Tibial artery (tissue), 4 donors: Measurements from ENCODE around the gene CISD1.
"Not testable (repeated sequence)": the region's sequence is repeated elsewhere in the genome, so short reads cannot be mapped to it uniquely, and the experiment has no call there.

ENCODE experiments used
- DNase-seq, 2 donors: peaks; one replicate each; pipeline ENCODE4 v3.0.0-alpha.2; 2019
- H3K27ac ChIP-seq, 2 donors: fragments of 200-600 bp; sonication (generic) in 1 of 2; 1 replicate in 1 of 2; 2 replicates in 1 of 2; pipeline ENCODE4 v1.5.1; 2018 to 2019; ENCODE audit warnings: mild to moderate bottlenecking in 1 of 2
- H3K27me3 ChIP-seq, 2 donors: fragments of 200-600 bp; sonication (generic) in 1 of 2; one replicate each; pipeline versions ENCODE4 v1.5.1 to v1.6.0; 2016 to 2019
- H3K36me3 ChIP-seq, 3 donors: fragments of 200-600 bp; sonication (generic) in 2 of 3; one replicate each; pipeline ENCODE4 v1.5.1; 2016 to 2019; ENCODE audit warnings: mild to moderate bottlenecking in 2 of 3
- H3K4me1 ChIP-seq, 4 donors: fragments of 200-600 bp; sonication (generic) in 2 of 4; 1 replicate in 3 of 4; 2 replicates in 1 of 4; pipeline ENCODE4 v1.5.1; 2016 to 2019
- H3K4me3 ChIP-seq, 2 donors: fragments of 200-600 bp; sonication (generic) in 1 of 2; 1 replicate in 1 of 2; 2 replicates in 1 of 2; pipeline ENCODE4 v1.5.1; 2018 to 2019; ENCODE audit warnings: mild to moderate bottlenecking in 2 of 2
- H3K9me3 ChIP-seq, 3 donors: fragments of 200-600 bp; sonication (generic) in 1 of 3; one replicate each; pipeline ENCODE4 v1.5.1; 2016 to 2019
- CTCF ChIP-seq, 2 experiments: fragments of 200-600 bp in 1 of 2; fragments of 450-650 bp in 1 of 2; IDR thresholded peaks; one replicate each; pipeline ENCODE4 v1.5.1; 2017 to 2019; ENCODE audit warnings: antibody characterized with exemption in 2 of 2, mild to moderate bottlenecking in 1 of 2, moderate library complexity in 1 of 2
- intact Hi-C: fragments of 100-400 bp; cut with DNase I; formaldehyde crosslinking; loops from one replicate; pipeline ENCODE4 v1.15.0; 2023; ENCODE audit warnings: low total_unique reads

The CISD1 gene

GRCh38 chr10:58268946-58269781 is at the start of gene CISD1:
TSS of gene CISD1 (plus strand) at chr10:58269162. CDS start at chr10:58269274, 112 bp downstream.
- Histone ChIP-seq H3K36me3 (no peaks in the 10 kb centered on the region), H3K9me3 (no peaks in the 10 kb centered on the region), H3K27ac (peak within 1 kb of the TSS; percentile 93 to 98), H3K4me1 (peaks cover 0 to 33% (median 9%) of the 10 kb centered on the region in 4 donors), H3K4me3 (peak within 1 kb of the TSS; percentile 84 to 86), H3K27me3 (no peaks in the 10 kb centered on the region)
- intact Hi-C loops, result no loop called here
- no peak for TF ChIP-seq CTCF (IDR thresholded peaks at IDR 0.05)
- DNase-seq, result peak; percentile 97 to 98

GRCh38 chr10:58219875-58220274 is 49.1 kb upstream of the CISD1 start:
- DNase-seq, result no peak
- intact Hi-C loops, result no loop called here
- H3K36me3 ChIP-seq, result peaks cover 0 to 8% (median 5%) of the 10 kb centered on the region in 3 donors

GRCh38 chr10:58220769-58221451 is 48.1 kb upstream of the CISD1 start:
- TF ChIP-seq CTCF (IDR thresholded peaks at IDR 0.05), result no peak
- H3K27ac ChIP-seq, result no peak overlapping the region
- no peaks in the 10 kb centered on the region for H3K9me3 ChIP-seq
- DNase-seq, result no peak
- intact Hi-C loops, result no loop called here
- no peaks in the 10 kb centered on the region for H3K4me1 ChIP-seq
- H3K36me3 ChIP-seq, result peaks cover 2 to 8% (median 4%) of the 10 kb centered on the region in 3 donors
- no peaks in the 10 kb centered on the region for H3K27me3 ChIP-seq
- no peak overlapping the region for H3K4me3 ChIP-seq

More at GRCh38 chr10:58219875-58220274, 49.1 kb upstream of the CISD1 start:
- H3K4me1 ChIP-seq, result no peaks in the 10 kb centered on the region
- no peak overlapping the region for H3K27ac ChIP-seq
- TF ChIP-seq CTCF (IDR thresholded peaks at IDR 0.05), result no peak
- no peaks in the 10 kb centered on the region for H3K27me3 ChIP-seq
- no peaks in the 10 kb centered on the region for H3K9me3 ChIP-seq
- no peak overlapping the region for H3K4me3 ChIP-seq

- H3K9me3 ChIP-seq, result no peaks in the 10 kb centered on the region
- intact Hi-C loops, result no loop called here
- H3K36me3 ChIP-seq, result peaks cover 13 to 27% (median 18%) of the 10 kb centered on the region in 3 donors
Measured at GRCh38 chr10:58225654-58226053, 43.3 kb upstream of the CISD1 start.

GRCh38 chr10:58229856-58230255 is 39.1 kb upstream of the CISD1 start:
- peaks cover 20 to 37% (median 26%) of the 10 kb centered on the region in 3 donors for H3K36me3 ChIP-seq
- H3K27me3 ChIP-seq, DNase-seq, H3K27ac ChIP-seq, H3K4me3 ChIP-seq, H3K4me1 ChIP-seq, intact Hi-C loops, H3K9me3 ChIP-seq: not testable (repeated sequence)

More at GRCh38 chr10:58225654-58226053, 43.3 kb upstream of the CISD1 start:
- no peak for DNase-seq
- Histone ChIP-seq H3K4me1 (no peaks in the 10 kb centered on the region), H3K27ac (no peak overlapping the region), H3K27me3 (no peaks in the 10 kb centered on the region), H3K4me3 (no peak overlapping the region)
- TF ChIP-seq CTCF (IDR thresholded peaks at IDR 0.05), result no peak
